Measurements from ENCODE around the gene MAGI1. TPM values are rescaled to one million over a fixed set of nuclear protein-coding genes. Genes with fewer than 3 reads are reported as not detected.

The MAGI1 gene
- total RNA-seq, 2 donors from 2014 or later = 37.5 to 51.6 TPM

- whole genome bisulfite sequencing = 73% methylated on average over 5 of the region's 5 CpGs
- H3K4me1 ChIP-seq (replicated peaks) = no peaks in the 10 kb centered on the region
- intact Hi-C loops (cut with DNase I) = no loop called here
- no peaks in the 10 kb centered on the region for H3K27me3 ChIP-seq (replicated peaks; ENCODE audit: insufficient read depth)
- no peak for DNase-seq (ENCODE audit: low spot score)
- no peaks in the 10 kb centered on the region for H3K9me3 ChIP-seq
- no peak overlapping the region for H3K27ac ChIP-seq
- TF ChIP-seq POLR2A (IDR thresholded peaks at IDR 0.05) = no peak
- TF ChIP-seq POLR2AphosphoS5 (IDR thresholded peaks at IDR 0.05) = no peak
- no peak for TF ChIP-seq CTCF (IDR thresholded peaks at IDR 0.05)
- H3K36me3 ChIP-seq = no peaks in the 10 kb centered on the region
- no peak overlapping the region for H3K4me3 ChIP-seq
These were observed 124.5 kb downstream of the MAGI1 start for GRCh38 chr3:65914032-65914739.

GRCh38 chr3:65912647-65913046 lies 126.1 kb downstream of the MAGI1 start:
- TF ChIP-seq POLR2A (IDR thresholded peaks at IDR 0.05) (no peak), POLR2AphosphoS5 (IDR thresholded peaks at IDR 0.05) (no peak), CTCF (IDR thresholded peaks at IDR 0.05) (no peak)
- DNase-seq (ENCODE audit: low spot score) = no peak
- intact Hi-C loops (cut with DNase I) = no loop called here
- Histone ChIP-seq H3K27me3 (replicated peaks; ENCODE audit: insufficient read depth) (no peaks in the 10 kb centered on the region), H3K27ac (no peak overlapping the region), H3K4me1 (replicated peaks) (no peaks in the 10 kb centered on the region), H3K4me3 (no peak overlapping the region), H3K9me3 (no peaks in the 10 kb centered on the region), H3K36me3 (no peaks in the 10 kb centered on the region)
- 92% methylated on average over 1 of the region's 1 CpG for WGBS

GRCh38 chr3:65908588-65908987 lies 130.1 kb downstream of the MAGI1 start:
- Histone ChIP-seq H3K9me3 (no peaks in the 10 kb centered on the region), H3K27ac (no peak overlapping the region), H3K4me3 (no peak overlapping the region), H3K4me1 (replicated peaks) (no peaks in the 10 kb centered on the region), H3K27me3 (replicated peaks; ENCODE audit: insufficient read depth) (no peaks in the 10 kb centered on the region), H3K36me3 (no peaks in the 10 kb centered on the region)
- TF ChIP-seq CTCF (IDR thresholded peaks at IDR 0.05) (no peak), POLR2AphosphoS5 (IDR thresholded peaks at IDR 0.05) (no peak), POLR2A (IDR thresholded peaks at IDR 0.05) (no peak)
- WGBS = 98% methylated on average over 4 of the region's 4 CpGs
- intact Hi-C loops (cut with DNase I) = no loop called here
- no peak for DNase-seq (ENCODE audit: low spot score)

GRCh38 chr3:65907232-65908130 lies 131.2 kb downstream of the MAGI1 start:
- no peak for TF ChIP-seq CTCF (IDR thresholded peaks at IDR 0.05)
- no peak for TF ChIP-seq POLR2AphosphoS5 (IDR thresholded peaks at IDR 0.05)
- TF ChIP-seq POLR2A (IDR thresholded peaks at IDR 0.05) = no peak
- no peak overlapping the region for H3K4me3 ChIP-seq
- H3K4me1 ChIP-seq (replicated peaks) = no peaks in the 10 kb centered on the region
- H3K9me3 ChIP-seq = no peaks in the 10 kb centered on the region
- intact Hi-C loops (cut with DNase I) = no loop called here
- DNase-seq (ENCODE audit: low spot score) = no peak
- no peak overlapping the region for H3K27ac ChIP-seq
- no peaks in the 10 kb centered on the region for H3K36me3 ChIP-seq
- H3K27me3 ChIP-seq (replicated peaks; ENCODE audit: insufficient read depth) = no peaks in the 10 kb centered on the region
- 86% methylated on average over 9 of the region's 9 CpGs for WGBS

Measured in prostate gland (tissue), 2 donors.